ENCODE measurements around the gene SLC6A13. TPM values are rescaled to one million over a fixed set of nuclear protein-coding genes. Genes with fewer than 3 reads are reported as not detected.

Gene SLC6A13
- total and polyA plus RNA-seq, 2 donors (not counting 1 experiment from before 2014, with no cell fraction given): 0.22 to 0.54 TPM

DNA sequence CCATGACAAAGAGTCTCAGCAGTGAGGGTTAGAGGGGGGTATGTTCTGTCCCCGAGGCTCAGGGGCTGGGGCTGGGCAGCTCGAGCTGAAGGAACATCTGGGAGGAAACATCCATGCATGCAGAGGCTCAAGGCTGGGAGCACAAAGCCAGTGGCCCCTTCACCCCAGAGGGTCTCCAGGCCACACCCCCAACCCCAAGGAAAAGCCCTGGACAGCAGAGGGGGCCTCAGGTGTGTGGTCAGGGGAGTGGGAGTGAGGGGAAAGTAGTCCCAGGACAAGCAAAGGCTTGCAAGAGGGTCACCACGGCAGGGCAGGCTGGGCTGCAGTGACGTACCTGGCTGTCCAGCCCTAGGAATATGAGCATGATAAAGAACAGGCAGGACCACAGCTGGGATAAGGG, 66.2 kb downstream of the SLC6A13 start:
- Mint-ChIP-seq H3K27me3 (peaks cover 23% of the 10 kb centered on the region), H3K9me3 (ENCODE audit: insufficient read depth) (peaks cover 2% of the 10 kb centered on the region), H3K27ac (no peak overlapping the region), H3K4me1 (no peaks in the 10 kb centered on the region), H3K4me3 (no peak overlapping the region)
- Histone ChIP-seq H3K36me3 (replicated peaks in 1 of 2; ENCODE audit: control extremely low read depth in 1 of 2, control insufficient read depth in 1 of 2, extremely low read depth in 1 of 2, insufficient read depth in 2 of 2, low read length in 1 of 2) (no peaks in the 10 kb centered on the region), H3K9ac (ENCODE audit: low read length) (no peak overlapping the region), H3K79me2 (ENCODE audit: control insufficient read depth, insufficient read depth, low read length) (no peaks in the 10 kb centered on the region), H3K4me1 (ENCODE audit: control insufficient read depth in 2 of 2, insufficient read depth in 2 of 2, low read length in 2 of 2) (no peaks in the 10 kb centered on the region), H2AFZ (ENCODE audit: insufficient read depth, low read depth, low read length, poor library complexity, severe bottlenecking) (no peak overlapping the region), H4K20me1 (ENCODE audit: control insufficient read depth, insufficient read depth, low read length, poor library complexity, severe bottlenecking) (no peaks in the 10 kb centered on the region), H3K4me3 (ENCODE audit: control extremely low read depth in 1 of 5, extremely low read depth in 1 of 5, insufficient read depth in 1 of 5, low read depth in 2 of 5, low read length in 4 of 5) (no peak overlapping the region), H3K27me3 (replicated peaks in 1 of 4; ENCODE audit: control extremely low read depth in 1 of 4, control insufficient read depth in 3 of 4, insufficient read depth in 4 of 4, low read length in 3 of 4) (peaks cover 0 to 3% (median 0%) of the 10 kb centered on the region in 4 experiments), H3K9me3 (ENCODE audit: control extremely low read depth in 1 of 3, control insufficient read depth in 2 of 3, insufficient read depth in 1 of 3, low read length in 2 of 3) (peaks cover 0 to 8% (median 0%) of the 10 kb centered on the region in 3 donors), H3K4me2 (replicated peaks; ENCODE audit: low read depth, low read length, poor library complexity, severe bottlenecking) (no peak overlapping the region), H3K27ac (ENCODE audit: low read length in 2 of 2) (no peak overlapping the region)
- ATAC-seq (ENCODE audit: low read depth) (no peak), DNase-seq (no peak)
- POLR2A ChIA-PET: no interaction called here
- TF ChIP-seq, protein P1, sequence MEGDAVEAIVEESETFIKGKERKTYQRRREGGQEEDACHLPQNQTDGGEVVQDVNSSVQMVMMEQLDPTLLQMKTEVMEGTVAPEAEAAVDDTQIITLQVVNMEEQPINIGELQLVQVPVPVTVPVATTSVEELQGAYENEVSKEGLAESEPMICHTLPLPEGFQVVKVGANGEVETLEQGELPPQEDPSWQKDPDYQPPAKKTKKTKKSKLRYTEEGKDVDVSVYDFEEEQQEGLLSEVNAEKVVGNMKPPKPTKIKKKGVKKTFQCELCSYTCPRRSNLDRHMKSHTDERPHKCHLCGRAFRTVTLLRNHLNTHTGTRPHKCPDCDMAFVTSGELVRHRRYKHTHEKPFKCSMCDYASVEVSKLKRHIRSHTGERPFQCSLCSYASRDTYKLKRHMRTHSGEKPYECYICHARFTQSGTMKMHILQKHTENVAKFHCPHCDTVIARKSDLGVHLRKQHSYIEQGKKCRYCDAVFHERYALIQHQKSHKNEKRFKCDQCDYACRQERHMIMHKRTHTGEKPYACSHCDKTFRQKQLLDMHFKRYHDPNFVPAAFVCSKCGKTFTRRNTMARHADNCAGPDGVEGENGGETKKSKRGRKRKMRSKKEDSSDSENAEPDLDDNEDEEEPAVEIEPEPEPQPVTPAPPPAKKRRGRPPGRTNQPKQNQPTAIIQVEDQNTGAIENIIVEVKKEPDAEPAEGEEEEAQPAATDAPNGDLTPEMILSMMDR (IDR thresholded peaks at IDR 0.05): no peak
- no peak for TF ChIP-seq EZH2 (IDR thresholded peaks at IDR 0.05; ENCODE audit: borderline replicate concordance, insufficient read depth, low read depth, low read length, poor library complexity, severe bottlenecking)
- intact Hi-C loops (cut with micrococcal nuclease): no loop called here
- WGBS (ENCODE audit: insufficient coverage): 100% methylated on average over 2 of the region's 4 CpGs
- CTCF ChIA-PET: no interaction called here

DNA sequence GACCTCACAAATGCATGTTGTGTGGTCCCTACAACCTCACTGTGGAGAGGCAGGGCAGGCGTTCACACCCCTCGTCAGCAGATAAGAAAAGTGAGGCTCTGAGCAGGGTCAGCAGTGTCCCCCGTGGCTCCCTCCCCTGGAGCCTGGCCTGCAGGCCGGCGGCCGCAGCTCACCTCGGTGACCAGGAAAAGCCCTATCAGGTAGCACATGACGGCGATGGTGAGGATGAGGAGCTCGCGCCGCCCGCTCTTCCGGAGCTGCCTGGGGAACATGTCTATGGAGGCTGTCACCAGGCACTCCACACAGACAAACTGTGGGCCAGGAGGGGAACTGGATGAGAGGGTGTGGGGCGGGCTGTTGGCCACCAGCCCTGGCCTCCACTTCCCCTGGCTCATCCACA, 66.7 kb downstream of the SLC6A13 start:
- TF ChIP-seq, protein P1 (IDR thresholded peaks at IDR 0.05): no peak
- no peak for TF ChIP-seq EZH2 (IDR thresholded peaks at IDR 0.05; ENCODE audit: borderline replicate concordance, insufficient read depth, low read depth, low read length, poor library complexity, severe bottlenecking)
- no peak overlapping the region for H3K4me3 ChIP-seq (ENCODE audit: control extremely low read depth in 1 of 5, extremely low read depth in 1 of 5, insufficient read depth in 1 of 5, low read depth in 2 of 5, low read length in 4 of 5)
- Mint-ChIP-seq H3K4me3 (no peak overlapping the region), H3K27ac (no peak overlapping the region), H3K4me1 (no peaks in the 10 kb centered on the region), H3K9me3 (ENCODE audit: insufficient read depth) (peaks cover 2% of the 10 kb centered on the region), H3K27me3 (peaks cover 21% of the 10 kb centered on the region)
- no peak overlapping the region for H3K9ac ChIP-seq (ENCODE audit: low read length)
- no peaks in the 10 kb centered on the region for H3K79me2 ChIP-seq (ENCODE audit: control insufficient read depth, insufficient read depth, low read length)
- no peak overlapping the region for H3K27ac ChIP-seq (ENCODE audit: low read length in 2 of 2)
- 97% methylated on average over 14 of the region's 15 CpGs for WGBS (ENCODE audit: insufficient coverage)
- no peak overlapping the region for H3K4me2 ChIP-seq (replicated peaks; ENCODE audit: low read depth, low read length, poor library complexity, severe bottlenecking)
- no peaks in the 10 kb centered on the region for H4K20me1 ChIP-seq (ENCODE audit: control insufficient read depth, insufficient read depth, low read length, poor library complexity, severe bottlenecking)
- peaks cover 0 to 8% (median 0%) of the 10 kb centered on the region in 3 donors for H3K9me3 ChIP-seq (ENCODE audit: control extremely low read depth in 1 of 3, control insufficient read depth in 2 of 3, insufficient read depth in 1 of 3, low read length in 2 of 3)
- ATAC-seq (ENCODE audit: low read depth) (no peak), DNase-seq (no peak)
- H2AFZ ChIP-seq (ENCODE audit: insufficient read depth, low read depth, low read length, poor library complexity, severe bottlenecking): no peak overlapping the region
- no peaks in the 10 kb centered on the region for H3K4me1 ChIP-seq (ENCODE audit: control insufficient read depth in 2 of 2, insufficient read depth in 2 of 2, low read length in 2 of 2)
- peaks cover 0 to 3% (median 0%) of the 10 kb centered on the region in 4 experiments for H3K27me3 ChIP-seq (replicated peaks in 1 of 4; ENCODE audit: control extremely low read depth in 1 of 4, control insufficient read depth in 3 of 4, insufficient read depth in 4 of 4, low read length in 3 of 4)
- CTCF ChIA-PET: no interaction called here
- intact Hi-C loops (cut with micrococcal nuclease): no loop called here
- POLR2A ChIA-PET: no interaction called here
- no peaks in the 10 kb centered on the region for H3K36me3 ChIP-seq (replicated peaks in 1 of 2; ENCODE audit: control extremely low read depth in 1 of 2, control insufficient read depth in 1 of 2, extremely low read depth in 1 of 2, insufficient read depth in 2 of 2, low read length in 1 of 2)

Data from B cell (primary cell).